Mesenchymal stem cell (in vitro differentiated cells and primary cell): ENCODE measurements around the gene RTF2.
"Not testable (repeated sequence)": the region's sequence is repeated elsewhere in the genome, so short reads cannot be mapped to it uniquely, and the experiment has no call there.

Experiments used
- DNase-seq: peaks from one replicate; pipeline ENCODE4 v3.0.0-alpha.2; 2013
- H2AFZ ChIP-seq: one replicate; pipeline ENCODE4 v1.6.1; 2013; ENCODE audit warnings: low read depth, mild to moderate bottlenecking, control low read depth, inconsistent platforms, low read length, moderate library complexity
- H2AK5ac ChIP-seq: 2 replicates; pipeline ENCODE4 v1.6.1; 2013; ENCODE audit warnings: low read length, moderate library complexity, mild to moderate bottlenecking, inconsistent platforms; ENCODE audit not compliant: severe bottlenecking
- H2BK120ac ChIP-seq: one replicate; pipeline ENCODE4 v1.6.1; 2013; ENCODE audit warnings: low read depth, mild to moderate bottlenecking, inconsistent platforms, low read length, moderate library complexity
- H2BK12ac ChIP-seq, 2 experiments: one replicate each; pipeline ENCODE4 v1.6.1; 2013; ENCODE audit warnings: inconsistent platforms in 2 of 2, low read length in 2 of 2, mild to moderate bottlenecking in 2 of 2, moderate library complexity in 2 of 2, control low read depth in 1 of 2
- H2BK15ac ChIP-seq: one replicate; pipeline ENCODE4 v1.6.1; 2013; ENCODE audit warnings: mild to moderate bottlenecking, low read depth, inconsistent platforms; ENCODE audit not compliant: poor library complexity, severe bottlenecking
- H2BK5ac ChIP-seq: 2 replicates; pipeline ENCODE4 v1.6.1; 2013; ENCODE audit warnings: low read depth, mild to moderate bottlenecking, low read length, control low read depth, inconsistent platforms; ENCODE audit not compliant: poor library complexity, severe bottlenecking
- H3K14ac ChIP-seq, 2 experiments: one replicate each; pipeline ENCODE4 v1.6.1; 2013; ENCODE audit warnings: inconsistent platforms in 2 of 2, low read length in 2 of 2, control low read depth in 1 of 2, mild to moderate bottlenecking in 1 of 2, moderate library complexity in 1 of 2
- H3K18ac ChIP-seq, 2 experiments: one replicate each; pipeline ENCODE4 v1.6.1; 2013; ENCODE audit warnings: inconsistent platforms in 2 of 2, low read length in 2 of 2, control low read depth in 1 of 2, low read depth in 1 of 2, mild to moderate bottlenecking in 1 of 2
- H3K23ac ChIP-seq, 2 experiments: one replicate each; pipeline ENCODE4 v1.6.1; 2013; ENCODE audit warnings: inconsistent platforms in 2 of 2, low read length in 2 of 2, mild to moderate bottlenecking in 2 of 2, moderate library complexity in 2 of 2, control low read depth in 1 of 2
- H3K27ac ChIP-seq: 2 replicates; pipeline ENCODE4 v1.5.1; 2013; ENCODE audit warnings: mild to moderate bottlenecking, moderate library complexity, low read length, control low read depth, inconsistent platforms; ENCODE audit not compliant: poor library complexity, severe bottlenecking
- H3K27me3 ChIP-seq, 2 experiments: 2 replicates each; pipeline versions ENCODE4 v1.6.1 to v1.7.0; 2013; ENCODE audit warnings: low read length in 2 of 2, mild to moderate bottlenecking in 2 of 2, moderate library complexity in 2 of 2, control low read depth in 1 of 2, inconsistent platforms in 1 of 2; ENCODE audit not compliant: control insufficient read depth in 1 of 2, insufficient read depth in 1 of 2
- H3K36me3 ChIP-seq, 2 experiments: 2 replicates each; pipeline versions ENCODE4 v1.6.1 to v1.7.0; 2013; ENCODE audit warnings: low read length in 2 of 2, control low read depth in 1 of 2, inconsistent platforms in 1 of 2, low read depth in 1 of 2, mild to moderate bottlenecking in 1 of 2; ENCODE audit not compliant: insufficient read depth in 2 of 2, control insufficient read depth in 1 of 2
- H3K4ac ChIP-seq, 2 experiments: one replicate each; pipeline ENCODE4 v1.6.1; 2013; ENCODE audit warnings: inconsistent platforms in 2 of 2, low read length in 2 of 2, mild to moderate bottlenecking in 2 of 2, moderate library complexity in 2 of 2, control low read depth in 1 of 2, low read depth in 1 of 2
- H3K4me1 ChIP-seq: 2 replicates; pipeline ENCODE4 v1.6.1; 2013; ENCODE audit warnings: low read depth, low read length, control low read depth; ENCODE audit not compliant: control insufficient read depth, insufficient read depth
- H3K4me2 ChIP-seq: 2 replicates; pipeline ENCODE4 v1.6.1; 2013; ENCODE audit warnings: low read length, mild to moderate bottlenecking, inconsistent platforms; ENCODE audit not compliant: poor library complexity, severe bottlenecking
- H3K4me3 ChIP-seq, 2 experiments: 2 replicates each; pipeline versions ENCODE4 v1.5.1 to v1.7.0; 2013; ENCODE audit warnings: low read length in 2 of 2, mild to moderate bottlenecking in 2 of 2, control low read depth in 1 of 2, low read depth in 1 of 2; ENCODE audit not compliant: insufficient read depth in 1 of 2
- H3K79me1 ChIP-seq: replicated peaks from 2 replicates; pipeline ENCODE4 v1.6.1; 2013; ENCODE audit warnings: mild to moderate bottlenecking, control low read depth, low read length, inconsistent platforms; ENCODE audit not compliant: poor library complexity, severe bottlenecking
- H3K9ac ChIP-seq: 2 replicates; pipeline ENCODE4 v1.7.0; 2013; ENCODE audit warnings: mild to moderate bottlenecking, low read length, moderate library complexity
- H3K9me3 ChIP-seq: 2 replicates; pipeline ENCODE4 v1.7.0; 2013; ENCODE audit warnings: mild to moderate bottlenecking, low read length; ENCODE audit not compliant: control insufficient read depth
- H4K8ac ChIP-seq: one replicate; pipeline ENCODE4 v1.6.1; 2013; ENCODE audit warnings: inconsistent platforms, mild to moderate bottlenecking, low read length, moderate library complexity
- H4K91ac ChIP-seq: one replicate; pipeline ENCODE4 v1.6.1; 2013; ENCODE audit warnings: mild to moderate bottlenecking, low read length, inconsistent platforms
- WGBS: methylation state at CpG from one replicate; pipeline ENCODE4 v1.1.7; 2013; ENCODE audit warnings: mixed read lengths; 5-methylcytosine and 5-hydroxymethylcytosine counted together

RTF2 gene

DNA sequence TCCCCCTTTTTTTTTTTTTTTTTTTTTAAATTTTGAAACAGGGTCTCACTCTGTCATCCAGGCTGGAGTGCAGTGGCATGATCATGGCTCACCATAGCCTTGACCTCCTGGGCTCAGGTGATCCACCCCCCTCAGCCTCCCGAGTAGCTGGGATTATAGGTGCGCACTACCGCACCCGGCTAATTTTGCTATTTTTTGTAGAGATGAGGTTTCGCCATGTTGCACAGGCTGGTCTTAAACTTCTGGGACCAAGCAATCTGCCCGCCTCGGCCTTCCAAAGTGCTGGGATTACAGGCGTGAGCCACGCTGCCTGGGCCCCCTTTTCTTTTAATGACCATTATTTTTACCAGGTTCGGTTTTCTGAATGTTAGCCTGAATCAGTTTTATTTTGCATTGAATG is 51.1 kb downstream of the RTF2 start:
- Histone ChIP-seq H3K4me2 (no peak overlapping the region), H3K27ac (no peak overlapping the region), H3K14ac (no peak overlapping the region), H2AK5ac (no peak overlapping the region), H3K9me3 (peaks cover 22% of the 10 kb centered on the region), H4K91ac (no peak overlapping the region), H3K23ac (no peak overlapping the region), H3K36me3 (peaks cover 35 to 48% of the 10 kb centered on the region in 2 experiments), H3K27me3 (no peaks in the 10 kb centered on the region), H3K18ac (no peak overlapping the region), H2BK120ac (no peak overlapping the region), H3K4me3 (no peak overlapping the region), H2BK5ac (no peak overlapping the region), H3K4ac (no peak overlapping the region), H3K79me1 (peaks cover 1% of the 10 kb centered on the region), H4K8ac (no peak overlapping the region), H2AFZ (no peak overlapping the region), H2BK15ac (no peak overlapping the region), H3K9ac (no peak overlapping the region), H2BK12ac (no peak overlapping the region), H3K4me1 (no peaks in the 10 kb centered on the region)
- DNase-seq: no peak
- WGBS: 98% methylated on average over 7 of the region's 10 CpGs

DNA sequence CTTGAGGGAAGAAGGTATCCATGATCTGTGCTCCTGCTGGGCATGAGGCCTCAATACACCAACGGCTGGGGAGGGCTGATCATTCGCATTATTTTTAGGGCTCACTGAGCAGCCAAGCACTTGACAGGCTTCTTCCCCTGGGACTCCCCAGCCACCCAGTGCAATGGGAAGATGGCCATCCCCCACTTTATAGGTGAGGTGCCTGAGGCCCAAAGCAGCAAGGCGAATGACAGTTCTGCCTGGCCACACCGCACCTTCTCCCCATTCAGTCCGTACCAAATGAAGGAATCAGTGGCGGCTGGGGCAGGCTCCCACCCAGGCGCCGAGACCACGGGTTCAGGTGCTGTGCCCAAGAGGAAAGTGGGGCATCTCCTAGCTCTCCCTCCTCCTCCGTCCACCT is 51.8 kb downstream of the RTF2 start:
- Histone ChIP-seq H2BK5ac (no peak overlapping the region), H3K9ac (no peak overlapping the region), H3K79me1 (peaks cover 1% of the 10 kb centered on the region), H2AFZ (no peak overlapping the region), H2AK5ac (no peak overlapping the region), H3K4ac (no peak overlapping the region), H3K4me1 (no peaks in the 10 kb centered on the region), H4K91ac (no peak overlapping the region), H3K27ac (no peak overlapping the region), H3K36me3 (peaks cover 35 to 47% of the 10 kb centered on the region in 2 experiments), H3K9me3 (peaks cover 22% of the 10 kb centered on the region), H2BK15ac (no peak overlapping the region), H2BK120ac (no peak overlapping the region), H3K4me3 (no peak overlapping the region), H3K23ac (no peak overlapping the region), H4K8ac (no peak overlapping the region), H3K4me2 (no peak overlapping the region), H3K14ac (no peak overlapping the region), H3K27me3 (no peaks in the 10 kb centered on the region), H2BK12ac (no peak overlapping the region), H3K18ac (no peak overlapping the region)
- DNase-seq: no peak
- WGBS: 97% methylated on average over 9 of the region's 10 CpGs

DNA sequence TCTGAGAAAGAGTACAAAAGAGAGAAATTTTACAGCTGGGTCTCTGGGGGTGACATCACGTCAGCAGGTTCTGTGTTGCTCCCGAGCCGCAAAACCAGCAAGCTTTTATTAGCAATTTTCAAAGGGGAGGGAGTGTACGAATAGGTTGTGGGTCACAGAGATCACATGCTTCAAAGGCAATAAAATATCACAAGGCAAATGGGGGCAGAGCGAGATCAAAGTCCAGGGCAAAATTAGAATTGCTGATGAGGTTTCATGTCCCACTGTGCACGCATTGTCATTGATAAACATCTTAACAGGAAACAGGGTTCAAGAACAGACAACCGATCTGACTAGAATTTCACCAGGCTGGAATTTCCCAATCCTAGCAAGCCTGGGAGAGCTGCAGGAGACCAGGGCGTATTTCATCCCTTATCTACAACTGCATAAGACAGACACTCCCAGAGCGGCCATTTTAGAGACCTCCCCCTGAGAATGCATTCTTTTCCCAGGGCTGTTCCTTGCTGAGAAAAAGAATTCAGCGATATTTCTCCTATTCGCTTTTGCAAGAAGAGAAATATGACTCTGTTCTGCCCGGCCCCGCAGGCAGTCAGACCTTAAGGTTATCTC is 52.4 kb downstream of the RTF2 start:
- 91% methylated on average over 13 of the region's 13 CpGs for WGBS
- not testable (repeated sequence) for DNase-seq

DNA sequence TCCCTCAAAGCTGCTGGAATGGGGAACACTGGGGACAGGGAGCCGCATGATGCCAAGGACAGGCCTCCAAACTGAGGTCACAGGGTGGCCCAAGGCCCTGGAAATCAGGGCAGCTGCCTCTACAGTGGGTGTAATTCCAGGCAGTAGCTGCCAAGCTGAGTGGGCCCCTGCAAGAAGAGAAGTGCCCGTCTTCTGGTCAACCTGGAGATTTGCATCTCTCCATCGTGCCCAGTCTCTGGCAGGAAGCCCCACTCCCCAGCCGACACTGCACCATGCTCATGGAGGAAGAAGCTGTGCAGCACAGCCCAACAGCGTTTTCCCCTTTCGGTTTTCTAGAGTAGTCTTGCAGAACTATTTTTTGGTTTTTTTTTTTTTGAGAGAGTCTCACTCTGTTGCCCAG is 53.9 kb downstream of the RTF2 start:
- no peak overlapping the region for H4K8ac ChIP-seq
- peaks cover 22% of the 10 kb centered on the region for H3K9me3 ChIP-seq
- no peak overlapping the region for H2BK15ac ChIP-seq
- H2AFZ ChIP-seq: no peak overlapping the region
- no peak overlapping the region for H2AK5ac ChIP-seq
- no peak overlapping the region for H3K4me3 ChIP-seq
- peaks cover 31 to 36% of the 10 kb centered on the region in 2 experiments for H3K36me3 ChIP-seq
- H3K4ac ChIP-seq: no peak overlapping the region
- H3K18ac ChIP-seq: no peak overlapping the region
- H2BK5ac ChIP-seq: no peak overlapping the region
- H3K4me2 ChIP-seq: no peak overlapping the region
- H3K27me3 ChIP-seq: no peaks in the 10 kb centered on the region
- no peak overlapping the region for H3K14ac ChIP-seq
- H4K91ac ChIP-seq: no peak overlapping the region
- H3K79me1 ChIP-seq: no peaks in the 10 kb centered on the region
- H3K23ac ChIP-seq: no peak overlapping the region
- no peak overlapping the region for H3K27ac ChIP-seq
- H3K9ac ChIP-seq: no peak overlapping the region
- WGBS: over 99% methylated on average over 6 of the region's 6 CpGs
- H3K4me1 ChIP-seq: no peaks in the 10 kb centered on the region
- no peak for DNase-seq
- H2BK120ac ChIP-seq: no peak overlapping the region
- H2BK12ac ChIP-seq: no peak overlapping the region

More for the DNA sequence above, 52.4 kb downstream of the RTF2 start:
- not testable (repeated sequence) for H3K4me1 ChIP-seq, H2BK12ac ChIP-seq, H2BK15ac ChIP-seq, H2BK120ac ChIP-seq, H3K4ac ChIP-seq, H3K14ac ChIP-seq, H3K4me2 ChIP-seq, H4K8ac ChIP-seq, H3K9ac ChIP-seq, H2BK5ac ChIP-seq, H3K18ac ChIP-seq, H3K27ac ChIP-seq, H3K79me1 ChIP-seq, H3K4me3 ChIP-seq, H3K23ac ChIP-seq, H4K91ac ChIP-seq, H2AK5ac ChIP-seq, H2AFZ ChIP-seq, H3K27me3 ChIP-seq
- Histone ChIP-seq H3K9me3 (peaks cover 22% of the 10 kb centered on the region), H3K36me3 (peaks cover 35 to 47% of the 10 kb centered on the region in 2 experiments)
